Measurements from ENCODE around the gene PDE6H. TPM values are rescaled to one million over a fixed set of nuclear protein-coding genes. Genes with fewer than 3 reads are reported as not detected.
A peak's percentile ranks its signal among the peaks of the same experiment; 100 is the strongest.

The PDE6H gene
- not detected for total RNA-seq

GRCh38 chr12:14972816-14973215, at the start of gene PDE6H:
Gene PDE6H, plus strand, starts transcription at chr12:14973042. Its CDS starts 4,971 bp downstream, at chr12:14978013.
- intact Hi-C loops (cut with DNase I), result no loop called here
- DNase-seq (ENCODE audit: low spot score) (no peak), ATAC-seq (no peak)

GRCh38 chr12:14923944-14924343, 48.9 kb upstream of the PDE6H start:
- no peak for ATAC-seq
- DNase-seq (ENCODE audit: low spot score), result no peak
- intact Hi-C loops (cut with DNase I), result no loop called here

GRCh38 chr12:14924541-14924940, 48.3 kb upstream of the PDE6H start:
- ATAC-seq (no peak), DNase-seq (ENCODE audit: low spot score) (no peak)
- intact Hi-C loops (cut with DNase I), result no loop called here

- intact Hi-C loops (cut with DNase I), result no loop called here
- no peak for ATAC-seq
- DNase-seq (ENCODE audit: low spot score), result no peak
These were observed 45.6 kb upstream of the PDE6H start for GRCh38 chr12:14927267-14927666.

- peak; percentile 72 for ATAC-seq
- intact Hi-C loops (cut with DNase I), result no loop called here
- DNase-seq (ENCODE audit: low spot score), result no peak
These were observed 43.9 kb upstream of the PDE6H start for GRCh38 chr12:14928931-14929330.

- ATAC-seq, result peak; percentile 59
- intact Hi-C loops (cut with DNase I), result no loop called here
- DNase-seq (ENCODE audit: low spot score), result no peak
These were observed 42.5 kb upstream of the PDE6H start for GRCh38 chr12:14930299-14930698.

GRCh38 chr12:14931359-14931758, 41.5 kb upstream of the PDE6H start:
- no peak for DNase-seq (ENCODE audit: low spot score)
- no peak for ATAC-seq
- intact Hi-C loops (cut with DNase I), result no loop called here

- DNase-seq (ENCODE audit: low spot score) (no peak), ATAC-seq (no peak)
- intact Hi-C loops (cut with DNase I), result no loop called here
These were observed 40.9 kb upstream of the PDE6H start for GRCh38 chr12:14931791-14932560.

- DNase-seq (ENCODE audit: low spot score) (no peak), ATAC-seq (no peak)
- intact Hi-C loops (cut with DNase I), result no loop called here
These were observed 38.3 kb upstream of the PDE6H start for GRCh38 chr12:14934511-14934910.

- intact Hi-C loops (cut with DNase I), result no loop called here
- ATAC-seq (no peak), DNase-seq (ENCODE audit: low spot score) (no peak)
These were observed 37.8 kb upstream of the PDE6H start for GRCh38 chr12:14935031-14935430.

- intact Hi-C loops (cut with DNase I), result no loop called here
These were observed 36.5 kb upstream of the PDE6H start for GRCh38 chr12:14936224-14936861.

GRCh38 chr12:14937014-14937413, 35.8 kb upstream of the PDE6H start:
- intact Hi-C loops (cut with DNase I), result no loop called here
- DNase-seq (ENCODE audit: low spot score) (no peak), ATAC-seq (no peak)

More at GRCh38 chr12:14936224-14936861, 36.5 kb upstream of the PDE6H start:
- DNase-seq (ENCODE audit: low spot score) (no peak), ATAC-seq (no peak)

- intact Hi-C loops (cut with DNase I), result no loop called here
- no peak for ATAC-seq
- DNase-seq (ENCODE audit: low spot score), result no peak
These were observed 35.2 kb upstream of the PDE6H start for GRCh38 chr12:14937689-14938088.

GRCh38 chr12:14938301-14938700, 34.5 kb upstream of the PDE6H start, which contains the start of gene ERP27:
Gene ERP27, minus strand, starts transcription at chr12:14938537. Its CDS starts 29 bp downstream, at chr12:14938508.
- intact Hi-C loops (cut with DNase I), result no loop called here
- DNase-seq (ENCODE audit: low spot score) (no peak), ATAC-seq (no peak)

GRCh38 chr12:14941369-14941768, 31.5 kb upstream of the PDE6H start:
- DNase-seq (ENCODE audit: low spot score) (no peak), ATAC-seq (no peak)
- intact Hi-C loops (cut with DNase I), result no loop called here

GRCh38 chr12:14942196-14942931, 30.5 kb upstream of the PDE6H start:
- intact Hi-C loops (cut with DNase I), result no loop called here
- no peak for DNase-seq (ENCODE audit: low spot score)

GRCh38 chr12:14946162-14946561, 26.7 kb upstream of the PDE6H start:
- DNase-seq (ENCODE audit: low spot score) (no peak), ATAC-seq (peak; percentile 50)
- intact Hi-C loops (cut with DNase I), result no loop called here

More at GRCh38 chr12:14942196-14942931, 30.5 kb upstream of the PDE6H start:
- ATAC-seq, result no peak

GRCh38 chr12:14946861-14947260, 26.0 kb upstream of the PDE6H start:
- no peak for DNase-seq (ENCODE audit: low spot score)
- intact Hi-C loops (cut with DNase I), result no loop called here
- ATAC-seq, result no peak

GRCh38 chr12:14948672-14949071, 24.2 kb upstream of the PDE6H start:
- intact Hi-C loops (cut with DNase I), result no loop called here
- DNase-seq (ENCODE audit: low spot score) (no peak), ATAC-seq (peak; percentile 92)

GRCh38 chr12:14949631-14950030, 23.2 kb upstream of the PDE6H start:
- ATAC-seq (no peak), DNase-seq (ENCODE audit: low spot score) (no peak)
- intact Hi-C loops (cut with DNase I), result no loop called here

Measured in sciatic nerve (tissue), 2 donors.